ENCODE measurements around the gene PRELID1. TPM values are rescaled to one million over a fixed set of nuclear protein-coding genes. Genes with fewer than 3 reads are reported as not detected.

Gene PRELID1
- polyA plus RNA-seq, 1 donor, result 271 TPM

DNA sequence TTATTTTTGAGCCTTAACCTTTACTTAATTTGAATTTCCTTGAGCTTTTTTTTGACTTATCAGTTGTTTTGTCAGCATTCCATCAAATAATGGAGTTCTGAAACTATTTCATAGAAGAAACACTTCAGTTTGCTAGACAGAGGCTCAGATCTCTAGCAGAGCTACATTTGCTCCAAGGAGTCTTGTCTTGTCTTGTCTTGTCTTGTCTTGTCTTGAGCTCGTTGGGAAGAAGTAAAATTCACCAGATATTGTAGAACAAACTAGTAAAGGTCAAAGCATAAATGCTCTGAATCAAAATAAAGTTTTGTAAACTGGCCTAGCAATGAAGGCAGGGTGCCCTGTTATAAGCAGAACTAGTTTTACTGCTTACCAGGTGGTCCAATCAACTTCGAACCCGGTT lies 33.6 kb upstream of the PRELID1 start:
- Histone ChIP-seq H3K27ac (ENCODE audit: low read length) (no peak overlapping the region), H3K4me3 (ENCODE audit: low read length) (no peak overlapping the region), H3K4me1 (ENCODE audit: control insufficient read depth, insufficient read depth, low read length) (no peaks in the 10 kb centered on the region), H3K9me3 (ENCODE audit: control insufficient read depth, low read depth, low read length) (no peaks in the 10 kb centered on the region), H3K27me3 (ENCODE audit: control insufficient read depth, insufficient read depth, low read length) (no peaks in the 10 kb centered on the region), H3K36me3 (ENCODE audit: control insufficient read depth, insufficient read depth, low read length) (peaks cover 64% of the 10 kb centered on the region)
- no peak for DNase-seq
- WGBS (ENCODE audit: insufficient coverage, low lambda C conversion rate), result no CpG with 5 or more reads among the region's 3 CpGs

GRCh38 chr5:177270653-177271052 lies 32.9 kb upstream of the PRELID1 start:
- WGBS (ENCODE audit: insufficient coverage, low lambda C conversion rate), result no CpG with 5 or more reads among the region's 3 CpGs
- peaks cover 63% of the 10 kb centered on the region for H3K36me3 ChIP-seq (ENCODE audit: control insufficient read depth, insufficient read depth, low read length)
- no peaks in the 10 kb centered on the region for H3K4me1 ChIP-seq (ENCODE audit: control insufficient read depth, insufficient read depth, low read length)
- no peak overlapping the region for H3K4me3 ChIP-seq (ENCODE audit: low read length)
- H3K27ac ChIP-seq (ENCODE audit: low read length), result no peak overlapping the region
- no peaks in the 10 kb centered on the region for H3K9me3 ChIP-seq (ENCODE audit: control insufficient read depth, low read depth, low read length)
- H3K27me3 ChIP-seq (ENCODE audit: control insufficient read depth, insufficient read depth, low read length), result no peaks in the 10 kb centered on the region
- no peak for DNase-seq

DNA sequence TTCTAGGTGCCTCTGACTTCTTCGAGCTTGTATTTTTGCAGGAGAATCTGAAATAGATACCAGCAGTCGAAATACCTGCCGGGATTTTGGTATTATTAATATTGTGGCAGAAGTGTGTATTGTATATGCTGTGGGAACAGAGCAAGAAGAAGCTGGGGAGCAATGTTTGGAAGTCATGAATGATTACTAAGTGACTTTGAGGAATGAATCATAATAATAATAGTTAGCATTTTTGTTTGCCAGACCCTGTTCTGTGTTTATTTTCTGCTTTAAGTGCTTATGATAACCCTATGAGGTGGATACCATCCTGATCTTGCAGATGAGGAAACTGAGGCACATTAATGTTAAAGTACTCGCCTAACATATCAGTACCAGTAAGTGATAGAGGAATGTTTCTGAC lies 32.5 kb upstream of the PRELID1 start:
- DNase-seq, result no peak
- no peak overlapping the region for H3K4me3 ChIP-seq (ENCODE audit: low read length)
- H3K27me3 ChIP-seq (ENCODE audit: control insufficient read depth, insufficient read depth, low read length), result no peaks in the 10 kb centered on the region
- no peaks in the 10 kb centered on the region for H3K9me3 ChIP-seq (ENCODE audit: control insufficient read depth, low read depth, low read length)
- no peaks in the 10 kb centered on the region for H3K4me1 ChIP-seq (ENCODE audit: control insufficient read depth, insufficient read depth, low read length)
- no peak overlapping the region for H3K27ac ChIP-seq (ENCODE audit: low read length)
- H3K36me3 ChIP-seq (ENCODE audit: control insufficient read depth, insufficient read depth, low read length), result peaks cover 63% of the 10 kb centered on the region
- 100% methylated on average over 2 of the region's 4 CpGs for WGBS (ENCODE audit: insufficient coverage, low lambda C conversion rate)

DNA sequence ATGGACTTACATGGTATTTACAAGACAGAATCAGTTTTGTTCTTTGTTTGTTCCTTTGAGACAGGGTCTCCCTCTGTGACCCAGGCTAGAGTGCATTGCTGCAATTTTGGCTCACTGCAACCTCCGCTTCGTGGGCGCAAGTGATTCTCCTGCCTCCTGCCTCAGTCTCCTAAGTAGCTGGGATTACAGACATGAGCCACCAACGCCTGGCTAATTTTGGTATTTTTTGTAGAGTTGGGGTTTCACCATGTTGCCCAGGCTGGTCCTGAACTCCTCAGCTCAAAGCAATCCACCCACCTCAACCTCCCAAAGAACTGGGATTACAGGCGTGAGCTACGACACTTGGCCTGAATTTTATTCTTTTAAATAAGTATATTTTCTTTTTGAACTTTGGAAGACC lies 27.7 kb upstream of the PRELID1 start:
- no peak overlapping the region for H3K4me3 ChIP-seq (ENCODE audit: low read length)
- H3K9me3 ChIP-seq (ENCODE audit: control insufficient read depth, low read depth, low read length), result no peaks in the 10 kb centered on the region
- H3K36me3 ChIP-seq (ENCODE audit: control insufficient read depth, insufficient read depth, low read length), result peaks cover 52% of the 10 kb centered on the region
- DNase-seq, result no peak
- H3K4me1 ChIP-seq (ENCODE audit: control insufficient read depth, insufficient read depth, low read length), result no peaks in the 10 kb centered on the region
- no peak overlapping the region for H3K27ac ChIP-seq (ENCODE audit: low read length)
- H3K27me3 ChIP-seq (ENCODE audit: control insufficient read depth, insufficient read depth, low read length), result no peaks in the 10 kb centered on the region
- WGBS (ENCODE audit: insufficient coverage, low lambda C conversion rate), result no CpG with 5 or more reads among the region's 6 CpGs

DNA sequence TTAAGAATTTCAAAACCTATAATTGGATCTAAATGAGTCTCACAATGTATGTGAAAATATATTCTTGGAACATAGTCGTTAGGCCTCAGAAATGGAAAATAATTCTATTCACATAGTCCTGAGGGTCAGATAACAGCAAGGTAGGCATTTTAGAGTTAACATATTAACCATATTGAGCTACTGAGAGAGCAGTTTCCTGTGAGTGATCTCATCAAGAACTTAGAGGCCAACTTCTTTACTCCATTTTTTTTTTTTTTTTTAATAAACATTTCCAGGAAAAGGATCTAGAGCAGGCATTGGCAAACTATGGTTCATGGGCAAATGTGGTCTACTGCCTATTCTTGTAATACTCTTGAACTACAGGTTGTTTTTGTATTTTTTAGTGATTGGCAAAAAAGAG lies 26.7 kb upstream of the PRELID1 start:
- H3K9me3 ChIP-seq (ENCODE audit: control insufficient read depth, low read depth, low read length), result no peaks in the 10 kb centered on the region
- peak overlapping the region; percentile 24 for H3K27ac ChIP-seq (ENCODE audit: low read length)
- peaks cover 56% of the 10 kb centered on the region for H3K36me3 ChIP-seq (ENCODE audit: control insufficient read depth, insufficient read depth, low read length)
- no peaks in the 10 kb centered on the region for H3K4me1 ChIP-seq (ENCODE audit: control insufficient read depth, insufficient read depth, low read length)
- no peaks in the 10 kb centered on the region for H3K27me3 ChIP-seq (ENCODE audit: control insufficient read depth, insufficient read depth, low read length)
- peak in 1 of 2 donors; percentile 25 for DNase-seq
- H3K4me3 ChIP-seq (ENCODE audit: low read length), result no peak overlapping the region
- WGBS (ENCODE audit: insufficient coverage, low lambda C conversion rate), result 83% methylated on average over 1 of the region's 1 CpG

DNA sequence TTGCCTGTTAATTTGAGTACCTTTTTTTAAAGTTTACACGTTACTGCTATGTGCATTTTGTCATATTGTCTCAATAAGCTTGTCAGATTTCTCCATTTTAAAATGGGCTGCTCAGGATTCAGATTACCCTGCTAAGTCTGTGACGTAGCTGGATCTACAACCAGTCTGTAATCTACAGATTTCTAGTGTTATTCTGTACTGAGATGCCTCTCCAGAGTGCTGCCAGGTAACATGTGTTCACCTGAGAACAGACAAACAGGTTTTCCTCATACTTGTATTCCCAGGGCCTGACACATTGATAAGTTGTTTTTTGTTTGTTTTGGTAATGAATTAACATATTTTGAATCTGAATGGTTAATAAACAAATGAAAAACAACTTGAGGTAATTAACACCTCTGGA lies 15.4 kb upstream of the PRELID1 start:
- Histone ChIP-seq H3K4me3 (ENCODE audit: low read length) (no peak overlapping the region), H3K4me1 (ENCODE audit: control insufficient read depth, insufficient read depth, low read length) (no peaks in the 10 kb centered on the region), H3K36me3 (ENCODE audit: control insufficient read depth, insufficient read depth, low read length) (peaks cover 73% of the 10 kb centered on the region), H3K9me3 (ENCODE audit: control insufficient read depth, low read depth, low read length) (no peaks in the 10 kb centered on the region), H3K27me3 (ENCODE audit: control insufficient read depth, insufficient read depth, low read length) (no peaks in the 10 kb centered on the region), H3K27ac (ENCODE audit: low read length) (no peak overlapping the region)
- no peak for DNase-seq
- WGBS (ENCODE audit: insufficient coverage, low lambda C conversion rate), result 80% methylated on average over 1 of the region's 2 CpGs

DNA sequence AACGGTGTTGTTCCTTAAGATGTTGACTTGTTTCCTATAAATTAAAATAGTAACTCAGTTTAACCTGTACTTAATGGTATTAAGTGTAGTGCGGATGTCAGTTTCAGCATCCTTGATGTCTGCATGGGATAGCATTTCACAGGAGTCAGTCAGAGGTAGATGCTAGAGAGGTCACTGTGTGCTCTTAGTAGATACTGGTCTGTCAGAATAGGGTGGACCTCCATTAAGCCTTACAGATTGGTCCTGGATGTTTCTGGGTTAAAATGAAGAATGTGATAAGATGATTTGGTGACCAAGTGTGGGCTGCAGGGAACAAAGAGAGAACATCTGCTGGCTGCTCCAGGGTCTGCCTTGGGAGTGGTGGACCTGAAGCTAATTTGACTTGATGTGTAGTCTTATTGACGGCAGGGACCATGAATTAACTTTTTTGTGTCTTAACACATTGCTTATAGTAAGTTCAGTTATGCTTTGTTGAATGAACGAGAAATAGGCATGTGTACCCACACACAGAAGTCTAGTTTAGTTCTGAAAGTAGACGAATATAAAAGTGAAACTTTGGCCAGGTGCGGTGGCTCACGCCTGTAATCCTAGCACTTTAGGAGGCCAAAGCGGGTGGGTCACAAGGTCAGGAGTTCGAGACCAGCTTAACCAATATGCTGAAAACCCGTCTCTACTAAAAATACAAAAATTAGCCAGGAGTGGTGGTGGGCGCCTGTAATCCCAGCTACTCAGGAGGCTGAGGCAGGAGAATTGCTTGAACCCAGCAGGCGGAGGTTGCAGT lies 12.6 kb upstream of the PRELID1 start:
- H3K27me3 ChIP-seq (ENCODE audit: control insufficient read depth, insufficient read depth, low read length), result no peaks in the 10 kb centered on the region
- WGBS (ENCODE audit: insufficient coverage, low lambda C conversion rate), result 100% methylated on average over 2 of the region's 12 CpGs
- peaks cover 14% of the 10 kb centered on the region for H3K4me1 ChIP-seq (ENCODE audit: control insufficient read depth, insufficient read depth, low read length)
- no peaks in the 10 kb centered on the region for H3K9me3 ChIP-seq (ENCODE audit: control insufficient read depth, low read depth, low read length)
- H3K36me3 ChIP-seq (ENCODE audit: control insufficient read depth, insufficient read depth, low read length), result peaks cover 76% of the 10 kb centered on the region
- DNase-seq, result no peak
- no peak overlapping the region for H3K4me3 ChIP-seq (ENCODE audit: low read length)
- no peak overlapping the region for H3K27ac ChIP-seq (ENCODE audit: low read length)

DNA sequence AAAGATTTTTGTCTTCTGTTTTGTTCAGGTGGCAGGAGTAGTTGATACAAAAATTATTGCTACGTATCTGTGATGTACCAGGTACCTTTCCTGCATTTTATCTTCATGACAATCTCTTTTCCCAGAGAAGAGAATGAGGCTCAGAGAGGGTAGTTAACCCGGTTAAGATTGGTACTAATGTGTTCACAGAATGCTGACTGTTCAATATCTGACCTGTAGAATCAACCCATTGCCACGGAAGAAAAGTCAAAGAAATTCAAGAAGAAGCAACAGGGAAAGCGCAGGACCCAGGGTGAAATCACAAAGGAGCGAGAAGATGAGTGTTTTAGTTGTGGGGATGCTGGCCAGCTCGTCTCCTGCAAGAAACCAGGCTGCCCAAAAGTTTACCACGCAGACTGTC lies 11.9 kb upstream of the PRELID1 start:
- Histone ChIP-seq H3K4me3 (ENCODE audit: low read length) (no peak overlapping the region), H3K27ac (ENCODE audit: low read length) (no peak overlapping the region), H3K27me3 (ENCODE audit: control insufficient read depth, insufficient read depth, low read length) (no peaks in the 10 kb centered on the region), H3K4me1 (ENCODE audit: control insufficient read depth, insufficient read depth, low read length) (peaks cover 20% of the 10 kb centered on the region), H3K9me3 (ENCODE audit: control insufficient read depth, low read depth, low read length) (no peaks in the 10 kb centered on the region), H3K36me3 (ENCODE audit: control insufficient read depth, insufficient read depth, low read length) (peaks cover 78% of the 10 kb centered on the region)
- DNase-seq, result no peak
- WGBS (ENCODE audit: insufficient coverage, low lambda C conversion rate), result 100% methylated on average over 1 of the region's 7 CpGs

- no peaks in the 10 kb centered on the region for H3K9me3 ChIP-seq (ENCODE audit: control insufficient read depth, low read depth, low read length)
- peaks cover 65% of the 10 kb centered on the region for H3K36me3 ChIP-seq (ENCODE audit: control insufficient read depth, insufficient read depth, low read length)
- H3K27ac ChIP-seq (ENCODE audit: low read length), result no peak overlapping the region
- no peaks in the 10 kb centered on the region for H3K27me3 ChIP-seq (ENCODE audit: control insufficient read depth, insufficient read depth, low read length)
- H3K4me3 ChIP-seq (ENCODE audit: low read length), result no peak overlapping the region
- DNase-seq, result no peak
- H3K4me1 ChIP-seq (ENCODE audit: control insufficient read depth, insufficient read depth, low read length), result peaks cover 39% of the 10 kb centered on the region
- WGBS (ENCODE audit: insufficient coverage, low lambda C conversion rate), result no CpG with 5 or more reads among the region's 12 CpGs
These were observed 9.6 kb upstream of the PRELID1 start for GRCh38 chr5:177293819-177294581.

- H3K27ac ChIP-seq (ENCODE audit: low read length), result no peak overlapping the region
- H3K4me1 ChIP-seq (ENCODE audit: control insufficient read depth, insufficient read depth, low read length), result peaks cover 46% of the 10 kb centered on the region
- WGBS (ENCODE audit: insufficient coverage, low lambda C conversion rate), result 80% methylated on average over 1 of the region's 3 CpGs
- no peaks in the 10 kb centered on the region for H3K9me3 ChIP-seq (ENCODE audit: control insufficient read depth, low read depth, low read length)
- no peaks in the 10 kb centered on the region for H3K27me3 ChIP-seq (ENCODE audit: control insufficient read depth, insufficient read depth, low read length)
- H3K36me3 ChIP-seq (ENCODE audit: control insufficient read depth, insufficient read depth, low read length), result peaks cover 60% of the 10 kb centered on the region
- no peak for DNase-seq
- no peak overlapping the region for H3K4me3 ChIP-seq (ENCODE audit: low read length)
These were observed 9.0 kb upstream of the PRELID1 start for GRCh38 chr5:177294632-177295031.

Measured in large intestine (tissue), 3 donors.